T-helper 17 cell (primary cell): ENCODE measurements around the gene MYD88. TPM values are rescaled to one million over a fixed set of nuclear protein-coding genes. Genes with fewer than 3 reads are reported as not detected.

Source experiments
- ATAC-seq: fragments of 150-1000 bp; cut with Tn5 transposase; 2 replicates; pipeline ENCODE4 v1.10.0; 2021; ENCODE audit warnings: mild to moderate bottlenecking, moderate library complexity
- DNase-seq, 3 donors: peaks; one replicate each; pipeline versions ENCODE4 v3.0.0 to v3.0.0-alpha.2; 2020 to 2021
- H3K9me3 ChIP-seq: one replicate; pipeline ENCODE4 v1.7.0; 2013; ENCODE audit warnings: low read length, mild to moderate bottlenecking; ENCODE audit not compliant: control insufficient read depth, poor library complexity, severe bottlenecking
- H3K27ac Mint-ChIP-seq: one replicate; pipeline ENCODE4 v1.8.0; 2022; ENCODE audit warnings: mild to moderate bottlenecking, moderate library complexity, mixed read lengths
- H3K27me3 Mint-ChIP-seq: one replicate; pipeline ENCODE4 v1.8.0; 2022; ENCODE audit warnings: mixed read lengths
- H3K36me3 Mint-ChIP-seq: one replicate; pipeline ENCODE4 v1.8.0; 2022; ENCODE audit warnings: low read depth, mixed read lengths
- H3K4me1 Mint-ChIP-seq: one replicate; pipeline ENCODE4 v1.8.0; 2022; ENCODE audit warnings: mild to moderate bottlenecking, mixed read lengths
- H3K4me3 Mint-ChIP-seq: one replicate; pipeline ENCODE4 v1.8.0; 2022; ENCODE audit warnings: mild to moderate bottlenecking, moderate library complexity, mixed read lengths
- total RNA-seq, 4 donors: library from RNA in 2 of 4; stranded (reverse) in 2 of 4; gene quantifications; one replicate each; pipeline ENCODE4 v1.2.3 and lab custom pipeline; 2022 to 2026

The MYD88 gene
- total RNA-seq, result 10 to 100 TPM; 44.0 to 45.5 TPM
- 14.8 to 38.5 reads per million in 2 donors for total RNA-seq (lab: John Stamatoyannopoulos, UW)

DNA sequence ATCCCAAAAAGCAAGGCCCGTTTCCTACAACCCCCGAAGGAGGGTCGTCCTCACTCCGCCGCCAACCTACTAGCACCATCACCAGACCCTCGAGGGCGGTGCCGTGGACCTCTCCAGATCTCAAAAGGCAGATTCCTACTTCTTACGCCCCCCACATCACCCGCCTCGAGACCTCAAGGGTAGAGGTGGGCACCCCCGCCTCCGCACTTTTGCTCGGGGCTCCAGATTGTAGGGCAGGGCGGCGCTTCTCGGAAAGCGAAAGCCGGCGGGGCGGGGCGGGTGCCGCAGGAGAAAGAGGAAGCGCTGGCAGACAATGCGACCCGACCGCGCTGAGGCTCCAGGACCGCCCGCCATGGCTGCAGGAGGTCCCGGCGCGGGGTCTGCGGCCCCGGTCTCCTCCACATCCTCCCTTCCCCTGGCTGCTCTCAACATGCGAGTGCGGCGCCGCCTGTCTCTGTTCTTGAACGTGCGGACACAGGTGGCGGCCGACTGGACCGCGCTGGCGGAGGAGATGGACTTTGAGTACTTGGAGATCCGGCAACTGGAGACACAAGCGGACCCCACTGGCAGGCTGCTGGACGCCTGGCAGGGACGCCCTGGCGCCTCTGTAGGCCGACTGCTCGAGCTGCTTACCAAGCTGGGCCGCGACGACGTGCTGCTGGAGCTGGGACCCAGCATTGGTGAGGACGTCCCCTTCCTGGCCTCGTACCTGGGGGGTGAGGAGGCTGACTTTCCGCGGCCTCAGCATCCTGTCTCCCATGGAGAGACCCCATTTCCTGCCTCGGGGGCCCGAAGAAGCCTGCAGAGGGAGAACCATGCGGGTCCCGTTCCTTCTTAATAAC is at the start of gene MYD88:
MYD88 (plus strand) TSS at position 313 of the 842 bp plus-strand sequence; CDS start at position 353, 40 bp downstream.
- H3K4me3 Mint-ChIP-seq, result peak within 1 kb of the TSS; percentile 99
- peaks cover 57% of the 10 kb centered on the region for H3K4me1 Mint-ChIP-seq
- no peaks in the 10 kb centered on the region for H3K9me3 ChIP-seq
- peak; percentile 63 for ATAC-seq
- peaks cover 6% of the 10 kb centered on the region for H3K36me3 Mint-ChIP-seq
- H3K27me3 Mint-ChIP-seq, result no peaks in the 10 kb centered on the region
- peak; percentile 69 to 79 (median 75) for DNase-seq
- peak within 1 kb of the TSS; percentile 97 for H3K27ac Mint-ChIP-seq

GRCh38 chr3:38089163-38089562 is 49.3 kb upstream of the MYD88 start:
- no peak for ATAC-seq
- H3K36me3 Mint-ChIP-seq, result peaks cover 9% of the 10 kb centered on the region
- no peak overlapping the region for H3K4me3 Mint-ChIP-seq
- DNase-seq, result no peak
- H3K27ac Mint-ChIP-seq, result no peak overlapping the region
- peaks cover 4% of the 10 kb centered on the region for H3K4me1 Mint-ChIP-seq
- H3K9me3 ChIP-seq, result peaks cover 6% of the 10 kb centered on the region
- H3K27me3 Mint-ChIP-seq, result no peaks in the 10 kb centered on the region

GRCh38 chr3:38090453-38090852 is 48.0 kb upstream of the MYD88 start:
- H3K9me3 ChIP-seq, result peaks cover 2% of the 10 kb centered on the region
- DNase-seq (no peak), ATAC-seq (no peak)
- Mint-ChIP-seq H3K4me1 (peaks cover 4% of the 10 kb centered on the region), H3K27me3 (no peaks in the 10 kb centered on the region), H3K4me3 (no peak overlapping the region), H3K36me3 (peaks cover 9% of the 10 kb centered on the region), H3K27ac (no peak overlapping the region)

DNA sequence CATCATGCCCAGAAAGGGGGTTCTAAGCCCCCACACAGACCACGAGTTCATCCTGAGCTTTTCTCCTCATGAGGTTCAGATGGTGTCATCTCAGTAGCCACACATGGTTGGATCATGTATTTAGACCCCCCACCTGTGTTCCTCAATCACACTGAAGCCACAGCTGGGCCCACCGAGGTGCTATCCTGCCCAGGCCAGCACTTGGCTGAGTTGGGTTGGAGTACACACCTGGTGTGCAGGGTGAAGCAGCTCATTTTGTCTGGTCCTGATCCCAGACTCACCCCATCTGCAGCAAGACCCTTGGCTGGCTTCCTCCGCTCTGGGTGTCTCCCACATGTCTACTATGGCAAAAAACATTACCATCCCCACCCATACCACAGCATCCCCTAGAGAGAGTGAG is 43.5 kb upstream of the MYD88 start:
- DNase-seq, result no peak
- ATAC-seq, result no peak
- H3K36me3 Mint-ChIP-seq, result peaks cover 4% of the 10 kb centered on the region
- no peak overlapping the region for H3K4me3 Mint-ChIP-seq
- no peaks in the 10 kb centered on the region for H3K4me1 Mint-ChIP-seq
- no peaks in the 10 kb centered on the region for H3K9me3 ChIP-seq
- no peak overlapping the region for H3K27ac Mint-ChIP-seq
- no peaks in the 10 kb centered on the region for H3K27me3 Mint-ChIP-seq

DNA sequence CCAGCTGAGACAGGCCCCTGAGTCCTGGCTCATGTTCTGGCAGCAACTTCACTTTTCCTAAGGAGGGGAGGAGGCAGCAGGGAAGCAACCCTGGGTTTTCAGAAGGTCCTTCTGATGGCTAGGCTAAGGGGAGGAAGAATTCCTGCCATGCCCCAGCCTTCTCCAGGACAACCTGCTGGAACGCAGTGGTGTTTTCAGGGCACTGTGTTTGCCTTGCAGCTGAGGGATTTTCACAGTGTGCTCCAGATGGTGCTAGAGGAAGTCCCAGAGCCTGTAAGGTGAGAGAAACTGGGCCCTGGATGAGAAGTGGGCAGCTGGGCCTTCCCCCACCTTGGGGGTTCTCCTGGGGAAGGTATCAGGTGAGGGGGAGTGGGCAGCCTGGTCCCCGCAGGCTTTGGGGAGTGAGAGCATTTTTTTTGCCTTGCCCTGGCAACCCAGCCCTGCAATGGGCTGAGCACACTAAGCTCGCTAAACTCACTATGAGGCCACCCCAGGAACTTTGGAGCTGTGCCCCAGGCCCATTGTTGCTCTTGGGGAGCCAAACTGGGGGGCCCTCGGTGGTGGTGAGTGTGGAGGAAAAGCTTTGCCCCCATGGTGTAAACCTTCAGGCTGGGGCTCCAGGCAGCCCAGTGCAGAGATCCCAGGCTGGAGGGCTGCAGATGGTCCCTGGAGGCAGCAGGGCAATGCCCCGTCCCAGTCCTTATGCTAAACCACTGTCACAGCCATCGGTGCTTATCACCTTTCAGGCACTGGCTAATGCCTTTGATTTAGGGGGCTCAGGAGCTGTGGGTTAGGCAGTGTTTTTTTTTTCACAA is 42.6 kb upstream of the MYD88 start:
- Mint-ChIP-seq H3K36me3 (peaks cover 2% of the 10 kb centered on the region), H3K4me1 (no peaks in the 10 kb centered on the region), H3K4me3 (no peak overlapping the region), H3K27ac (no peak overlapping the region), H3K27me3 (no peaks in the 10 kb centered on the region)
- DNase-seq (no peak), ATAC-seq (no peak)
- no peaks in the 10 kb centered on the region for H3K9me3 ChIP-seq

DNA sequence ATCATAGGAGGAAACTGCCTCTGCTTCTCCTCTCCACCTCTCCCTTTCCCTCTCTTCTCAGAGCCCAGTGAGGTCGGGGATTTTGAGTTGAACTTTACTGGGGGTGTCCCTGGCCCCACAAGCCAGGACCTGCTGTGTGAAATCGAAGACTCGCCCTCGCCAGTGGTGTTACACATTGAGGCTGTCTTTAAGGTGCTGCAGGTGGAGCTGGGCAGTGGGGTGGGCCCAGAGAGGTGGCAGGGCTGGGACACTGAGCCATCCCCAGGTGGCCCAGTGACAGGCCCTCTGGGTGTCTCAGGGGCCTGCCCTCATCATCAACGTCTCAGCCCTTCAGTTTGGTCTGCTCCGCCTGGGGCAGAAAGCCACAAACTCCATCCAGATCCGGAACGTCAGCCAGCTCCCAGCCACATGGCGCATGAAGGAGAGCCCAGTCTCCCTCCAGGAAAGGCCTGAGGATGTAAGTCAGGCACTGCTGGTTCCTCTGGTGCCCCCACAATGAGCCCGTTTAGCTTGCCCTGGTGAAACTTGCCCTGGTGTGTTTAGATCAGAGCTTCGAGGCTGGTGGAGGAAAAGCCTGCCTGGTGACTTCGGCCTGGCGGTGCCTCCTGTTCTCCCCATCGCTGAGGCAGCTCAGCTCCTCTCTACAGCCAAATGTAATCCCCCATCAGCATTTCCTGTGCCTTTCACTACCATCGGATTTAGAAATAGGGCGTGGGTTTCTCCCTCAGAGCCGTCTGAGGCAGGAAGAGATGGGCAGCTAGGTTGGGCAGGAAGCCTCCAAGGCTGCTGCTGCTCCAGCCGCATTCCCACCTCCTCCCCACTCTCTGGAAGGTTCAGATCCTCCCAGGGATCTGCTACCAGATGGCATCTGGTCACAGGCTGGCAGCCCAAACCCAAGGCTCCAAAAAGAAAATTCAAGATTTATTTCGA is 40.8 kb upstream of the MYD88 start:
- Mint-ChIP-seq H3K27ac (peak overlapping the region; percentile 34), H3K4me3 (no peak overlapping the region), H3K4me1 (peaks cover 2% of the 10 kb centered on the region), H3K36me3 (no peaks in the 10 kb centered on the region), H3K27me3 (no peaks in the 10 kb centered on the region)
- H3K9me3 ChIP-seq, result no peaks in the 10 kb centered on the region
- DNase-seq (no peak), ATAC-seq (no peak)

DNA sequence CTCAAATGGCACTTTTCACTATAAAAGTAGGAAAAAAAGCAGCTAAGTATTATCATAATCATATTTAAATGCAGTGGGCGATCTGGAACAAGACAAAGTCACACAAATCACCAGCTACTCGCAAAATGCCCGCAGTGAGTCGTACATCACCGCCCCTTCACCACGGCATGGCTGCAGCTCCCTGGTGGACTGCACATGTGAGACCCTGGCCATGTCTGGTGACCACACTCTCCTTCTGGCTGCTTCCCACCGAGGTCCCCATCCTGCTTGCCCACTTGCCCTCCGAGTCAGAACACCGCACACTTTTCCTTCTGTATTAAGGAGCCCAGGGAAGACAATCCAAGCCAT is 40.1 kb upstream of the MYD88 start:
- DNase-seq, result no peak
- no peaks in the 10 kb centered on the region for H3K27me3 Mint-ChIP-seq
- H3K36me3 Mint-ChIP-seq, result peaks cover under 1% of the 10 kb centered on the region
- H3K4me1 Mint-ChIP-seq, result peaks cover 2% of the 10 kb centered on the region
- no peak overlapping the region for H3K27ac Mint-ChIP-seq
- no peak for ATAC-seq
- no peaks in the 10 kb centered on the region for H3K9me3 ChIP-seq
- H3K4me3 Mint-ChIP-seq, result no peak overlapping the region

GRCh38 chr3:38099518-38099917 is 38.9 kb upstream of the MYD88 start:
- H3K9me3 ChIP-seq, result no peaks in the 10 kb centered on the region
- peaks cover 2% of the 10 kb centered on the region for H3K4me1 Mint-ChIP-seq
- H3K27ac Mint-ChIP-seq, result no peak overlapping the region
- peaks cover 4% of the 10 kb centered on the region for H3K36me3 Mint-ChIP-seq
- H3K4me3 Mint-ChIP-seq, result no peak overlapping the region
- ATAC-seq (no peak), DNase-seq (no peak)
- H3K27me3 Mint-ChIP-seq, result no peaks in the 10 kb centered on the region

DNA sequence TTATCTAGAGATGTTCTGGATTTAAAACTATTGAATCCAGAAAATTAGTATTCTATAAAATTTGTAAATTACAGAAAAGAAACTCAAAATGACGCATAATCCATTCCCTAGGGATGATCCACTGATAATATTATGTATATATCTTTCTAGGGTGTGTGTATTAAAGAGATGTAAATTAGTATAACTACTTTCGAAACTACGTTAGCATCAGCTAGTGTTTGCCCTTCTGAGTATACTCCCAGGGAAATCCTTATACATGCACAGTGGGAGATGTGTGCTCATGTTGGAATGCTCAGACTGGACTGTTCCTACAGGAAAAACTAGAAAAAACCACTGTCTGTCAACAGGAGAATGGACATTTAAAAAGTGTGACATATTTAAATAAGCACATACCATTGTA is 38.0 kb upstream of the MYD88 start:
- no peak overlapping the region for H3K27ac Mint-ChIP-seq

GRCh38 chr3:38101811-38102443 is 36.5 kb upstream of the MYD88 start:
- Mint-ChIP-seq H3K27me3 (no peaks in the 10 kb centered on the region), H3K4me1 (peaks cover 2% of the 10 kb centered on the region), H3K4me3 (no peak overlapping the region), H3K36me3 (peaks cover 12% of the 10 kb centered on the region), H3K27ac (no peak overlapping the region)
- DNase-seq, result no peak
- no peak for ATAC-seq
- H3K9me3 ChIP-seq, result no peaks in the 10 kb centered on the region

More for the DNA sequence above, 38.0 kb upstream of the MYD88 start:
- DNase-seq (no peak), ATAC-seq (no peak)
- Mint-ChIP-seq H3K4me3 (no peak overlapping the region), H3K4me1 (peaks cover 2% of the 10 kb centered on the region), H3K36me3 (peaks cover 10% of the 10 kb centered on the region), H3K27me3 (no peaks in the 10 kb centered on the region)
- H3K9me3 ChIP-seq, result no peaks in the 10 kb centered on the region

DNA sequence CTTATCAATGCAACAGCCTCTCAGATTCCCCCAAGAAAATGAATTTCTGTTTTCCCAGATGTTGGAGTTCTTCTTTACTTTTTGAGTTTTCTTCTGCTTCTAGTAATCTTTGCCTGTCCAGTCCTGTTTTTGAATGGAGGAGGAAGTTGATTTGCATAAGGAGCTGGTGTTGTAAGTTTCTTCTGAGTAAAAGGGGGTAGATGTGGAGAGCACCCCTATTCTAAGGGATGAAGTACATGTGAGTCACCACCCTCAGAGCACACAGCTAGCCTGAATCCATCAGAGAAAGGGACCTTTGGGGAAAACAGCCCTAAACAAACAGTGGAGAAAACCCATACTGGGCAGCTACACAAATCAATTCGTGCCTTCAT is 36.0 kb upstream of the MYD88 start:
- Mint-ChIP-seq H3K27ac (no peak overlapping the region), H3K4me3 (no peak overlapping the region), H3K27me3 (no peaks in the 10 kb centered on the region), H3K36me3 (peaks cover 12% of the 10 kb centered on the region), H3K4me1 (peaks cover 2% of the 10 kb centered on the region)
- H3K9me3 ChIP-seq, result no peaks in the 10 kb centered on the region
- DNase-seq (no peak), ATAC-seq (no peak)

- no peak overlapping the region for H3K4me3 Mint-ChIP-seq
Measured at GRCh38 chr3:38105525-38105924, 32.9 kb upstream of the MYD88 start.

More at GRCh38 chr3:38105525-38105924, 32.9 kb upstream of the MYD88 start:
- no peaks in the 10 kb centered on the region for H3K9me3 ChIP-seq
- DNase-seq (no peak), ATAC-seq (no peak)
- no peak overlapping the region for H3K27ac Mint-ChIP-seq
- no peaks in the 10 kb centered on the region for H3K27me3 Mint-ChIP-seq
- H3K36me3 Mint-ChIP-seq, result peaks cover 12% of the 10 kb centered on the region
- H3K4me1 Mint-ChIP-seq, result peaks cover 2% of the 10 kb centered on the region
